Fibroblast of the aortic adventitia (primary cell): Measurements from ENCODE around the gene SFTPD. TPM values are rescaled to one million over a fixed set of nuclear protein-coding genes. Genes with fewer than 3 reads are reported as not detected.

Experiments
- DNase-seq: peaks from one replicate; pipeline ENCODE4 v3.0.0-alpha.2; 2010; ENCODE audit warnings: low read depth
- H3K4me3 ChIP-seq: 2 replicates; pipeline ENCODE4 v1.5.1; 2011; ENCODE audit warnings: low read depth, mild to moderate bottlenecking, control low read depth, low read length, moderate library complexity
- total RNA-seq: library from RNA; depleted of rRNA; stranded (reverse); fragments of >200 nt; gene quantifications from 2 replicates; pipeline ENCODE4 v1.2.3, GENCODE V29; 2012; ENCODE audit warnings: low replicate concordance
- TF ChIP-seq, protein P1 (sequence below): IDR thresholded peaks from 2 replicates; pipeline ENCODE4 v1.5.1; 2011; ENCODE audit warnings: mild to moderate bottlenecking, low read length, control low read depth, inconsistent platforms; ENCODE audit not compliant: insufficient read depth

Gene SFTPD
- total RNA-seq, 1 donor, result not detected

- no peak overlapping the region for H3K4me3 ChIP-seq
- no peak for DNase-seq
- TF ChIP-seq, protein P1, sequence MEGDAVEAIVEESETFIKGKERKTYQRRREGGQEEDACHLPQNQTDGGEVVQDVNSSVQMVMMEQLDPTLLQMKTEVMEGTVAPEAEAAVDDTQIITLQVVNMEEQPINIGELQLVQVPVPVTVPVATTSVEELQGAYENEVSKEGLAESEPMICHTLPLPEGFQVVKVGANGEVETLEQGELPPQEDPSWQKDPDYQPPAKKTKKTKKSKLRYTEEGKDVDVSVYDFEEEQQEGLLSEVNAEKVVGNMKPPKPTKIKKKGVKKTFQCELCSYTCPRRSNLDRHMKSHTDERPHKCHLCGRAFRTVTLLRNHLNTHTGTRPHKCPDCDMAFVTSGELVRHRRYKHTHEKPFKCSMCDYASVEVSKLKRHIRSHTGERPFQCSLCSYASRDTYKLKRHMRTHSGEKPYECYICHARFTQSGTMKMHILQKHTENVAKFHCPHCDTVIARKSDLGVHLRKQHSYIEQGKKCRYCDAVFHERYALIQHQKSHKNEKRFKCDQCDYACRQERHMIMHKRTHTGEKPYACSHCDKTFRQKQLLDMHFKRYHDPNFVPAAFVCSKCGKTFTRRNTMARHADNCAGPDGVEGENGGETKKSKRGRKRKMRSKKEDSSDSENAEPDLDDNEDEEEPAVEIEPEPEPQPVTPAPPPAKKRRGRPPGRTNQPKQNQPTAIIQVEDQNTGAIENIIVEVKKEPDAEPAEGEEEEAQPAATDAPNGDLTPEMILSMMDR, result no peak
Measured at GRCh38 chr10:79932307-79932706, 16.6 kb downstream of the SFTPD start.

DNA sequence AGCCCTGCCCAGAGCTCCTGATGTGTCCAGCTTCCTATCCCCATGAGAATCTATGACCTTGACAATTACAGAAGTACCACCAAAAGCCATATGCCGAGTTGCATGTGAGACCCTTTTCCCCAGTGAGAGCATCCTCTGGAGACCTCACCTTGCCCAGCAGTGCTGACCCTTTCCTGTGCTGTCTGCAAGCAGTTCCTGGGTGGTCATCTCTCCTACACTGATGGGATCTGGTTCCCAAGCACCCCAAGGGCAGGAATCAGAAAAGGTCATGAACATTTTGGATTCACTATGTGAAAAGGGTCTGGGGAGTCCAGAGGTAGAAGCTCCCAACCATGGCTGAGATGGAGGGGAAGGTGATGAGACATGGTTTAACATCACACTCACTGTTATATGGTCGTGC is 18.2 kb downstream of the SFTPD start:
- H3K4me3 ChIP-seq, result no peak overlapping the region
- no peak for DNase-seq
- TF ChIP-seq, protein P1, result no peak

GRCh38 chr10:79930267-79930666 is 18.6 kb downstream of the SFTPD start:
- TF ChIP-seq, protein P1, result no peak
- no peak for DNase-seq
- no peak overlapping the region for H3K4me3 ChIP-seq

DNA sequence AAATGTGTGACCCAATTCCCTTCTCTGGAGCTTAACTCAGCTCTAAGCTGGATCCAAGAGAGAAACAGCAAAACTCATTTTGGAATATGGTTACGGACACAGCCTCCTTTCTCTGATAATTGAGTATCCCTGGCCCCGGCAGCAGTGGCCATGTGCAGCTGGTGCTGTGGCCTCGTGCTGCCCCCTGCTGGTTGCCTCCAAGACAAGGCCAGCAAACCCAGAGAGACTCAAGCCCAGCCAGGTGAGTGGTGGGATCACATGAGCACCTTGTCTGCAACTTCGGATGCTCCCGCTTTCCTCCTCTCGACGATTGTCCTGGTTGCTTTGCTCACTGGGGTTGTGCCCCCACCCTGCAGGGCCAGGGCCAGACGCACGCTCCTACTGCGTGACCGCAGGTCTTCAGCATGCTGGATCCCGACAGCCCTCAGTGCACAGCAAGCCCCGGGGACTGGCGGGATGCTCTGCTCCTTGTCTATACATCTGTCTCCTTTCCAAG is 19.4 kb downstream of the SFTPD start:
- peak; percentile 71 for DNase-seq
- no peak overlapping the region for H3K4me3 ChIP-seq
- TF ChIP-seq, protein P1, result peak; percentile 85

GRCh38 chr10:79928028-79928583 is 20.8 kb downstream of the SFTPD start:
- TF ChIP-seq, protein P1, result no peak
- DNase-seq, result no peak
- H3K4me3 ChIP-seq, result no peak overlapping the region

DNA sequence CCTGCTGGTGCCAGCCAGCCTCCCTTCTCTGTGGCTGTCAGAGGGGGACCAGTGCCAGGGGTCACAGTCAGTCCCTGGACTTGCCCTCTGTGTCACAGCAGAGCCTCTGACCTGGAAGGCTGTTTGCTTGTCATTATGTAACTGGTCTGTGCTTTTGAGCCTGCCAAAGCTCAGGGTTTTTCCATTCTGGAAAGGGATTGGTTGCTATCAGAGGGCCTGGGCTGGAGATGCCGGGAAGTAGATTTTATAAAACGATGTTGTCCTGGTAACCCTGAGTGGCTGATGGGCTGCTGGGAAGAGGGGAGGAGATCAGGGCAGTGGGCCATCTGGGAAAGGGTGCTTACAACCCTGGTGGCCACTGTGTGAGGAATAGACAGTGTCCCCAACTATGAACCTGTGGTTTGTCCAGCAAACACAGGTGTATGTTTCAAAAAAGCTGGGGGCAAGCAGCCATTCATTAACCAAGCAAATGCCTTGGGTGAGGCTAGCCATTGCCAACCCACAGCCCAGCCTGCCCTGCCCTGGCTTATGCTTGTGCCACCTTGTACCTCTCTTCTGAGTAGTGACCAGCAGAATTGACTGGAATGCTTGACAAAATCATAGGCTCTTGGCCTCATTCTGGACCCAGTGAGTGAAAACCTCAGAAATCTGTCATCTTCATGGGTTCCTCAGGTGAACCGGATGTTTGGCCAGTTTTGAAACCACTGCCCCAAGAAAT is 21.6 kb downstream of the SFTPD start:
- TF ChIP-seq, protein P1, result no peak
- no peak overlapping the region for H3K4me3 ChIP-seq
- DNase-seq, result no peak
